ENCODE measurements around the gene ERGIC1.

ERGIC1 gene

DNA sequence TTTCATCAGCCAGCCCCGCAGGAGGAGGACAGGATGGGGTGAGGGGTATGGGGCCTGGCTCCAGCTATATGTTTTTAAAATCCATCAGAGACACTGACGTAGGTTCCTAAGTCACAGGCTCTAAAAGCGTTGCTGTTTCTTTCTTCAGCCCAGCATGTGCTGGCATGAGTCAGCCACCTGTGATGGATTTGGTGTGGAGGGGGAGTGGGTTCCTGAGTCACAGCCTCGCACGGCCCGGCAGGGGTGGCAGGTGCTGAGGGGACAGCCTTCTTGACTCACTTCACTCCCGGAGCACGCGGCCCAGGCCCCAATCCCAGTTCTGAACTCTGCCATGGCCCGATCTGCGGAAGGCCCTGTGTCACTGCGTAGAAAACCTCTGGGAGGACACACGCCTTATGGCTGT is 86.4 kb downstream of the ERGIC1 start:
- no peak for DNase-seq (ENCODE audit: low read depth in 2 of 2)

DNA sequence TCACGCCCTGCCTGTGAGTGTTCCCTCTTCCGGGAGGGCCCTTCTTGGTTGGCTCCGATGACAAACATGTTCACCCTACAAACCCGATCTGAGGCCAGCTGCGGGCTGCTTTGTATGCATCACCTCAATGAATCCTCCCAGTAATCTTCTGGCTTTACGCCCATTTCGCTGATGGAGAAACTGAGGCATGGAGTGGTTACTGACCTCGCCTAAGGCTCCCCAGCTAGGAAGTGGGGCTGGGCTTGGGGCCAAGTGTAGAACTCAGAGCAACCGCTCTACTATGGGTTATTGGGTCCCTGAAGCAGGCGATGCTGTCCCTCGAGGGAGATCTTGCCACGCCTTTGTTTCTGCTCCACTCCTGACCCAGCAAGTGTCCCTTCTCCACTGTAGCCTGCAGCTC is 86.9 kb downstream of the ERGIC1 start:
- DNase-seq (ENCODE audit: low read depth in 2 of 2): no peak

DNA sequence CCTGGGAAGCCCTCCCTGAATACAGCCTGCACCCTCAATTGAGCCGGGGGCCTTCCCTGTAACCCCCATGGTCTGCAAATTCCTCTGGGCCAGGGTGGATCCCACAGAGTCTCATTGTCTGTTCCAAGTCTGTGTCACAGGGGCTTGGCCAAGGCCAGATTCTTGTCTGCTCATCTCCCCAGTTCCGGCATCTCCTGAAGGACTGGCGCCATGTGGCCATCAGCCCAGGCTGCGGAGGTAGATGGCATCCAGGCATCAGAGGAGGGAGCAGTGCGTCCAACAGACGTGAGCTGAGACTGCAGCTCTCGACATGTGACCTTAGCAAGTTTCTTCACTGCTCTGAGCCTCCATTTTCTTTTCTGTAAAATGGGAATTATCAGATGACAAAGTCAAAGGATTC is 87.9 kb downstream of the ERGIC1 start:
- DNase-seq (ENCODE audit: low read depth in 2 of 2): no peak

DNA sequence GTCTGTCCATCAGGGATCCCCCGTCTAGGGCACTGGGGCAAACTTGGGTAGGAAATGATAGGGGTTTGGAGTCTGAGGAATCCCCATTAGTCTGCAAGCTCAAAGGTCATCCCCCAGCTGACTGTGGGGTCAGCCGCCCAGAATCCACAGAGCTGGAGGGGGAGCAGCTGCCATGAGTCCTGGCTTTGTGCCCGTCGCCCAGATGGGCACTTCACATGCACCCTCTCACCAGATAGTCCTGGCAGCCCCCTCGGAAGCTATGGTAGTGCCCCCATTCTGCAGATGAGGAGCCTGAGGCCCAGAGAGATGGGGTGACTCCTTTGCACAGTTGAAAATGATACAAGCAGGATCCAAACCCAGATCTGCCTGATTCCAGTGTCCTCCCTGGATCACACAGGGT is 89.5 kb downstream of the ERGIC1 start:
- DNase-seq (ENCODE audit: low read depth in 2 of 2): no peak

DNA sequence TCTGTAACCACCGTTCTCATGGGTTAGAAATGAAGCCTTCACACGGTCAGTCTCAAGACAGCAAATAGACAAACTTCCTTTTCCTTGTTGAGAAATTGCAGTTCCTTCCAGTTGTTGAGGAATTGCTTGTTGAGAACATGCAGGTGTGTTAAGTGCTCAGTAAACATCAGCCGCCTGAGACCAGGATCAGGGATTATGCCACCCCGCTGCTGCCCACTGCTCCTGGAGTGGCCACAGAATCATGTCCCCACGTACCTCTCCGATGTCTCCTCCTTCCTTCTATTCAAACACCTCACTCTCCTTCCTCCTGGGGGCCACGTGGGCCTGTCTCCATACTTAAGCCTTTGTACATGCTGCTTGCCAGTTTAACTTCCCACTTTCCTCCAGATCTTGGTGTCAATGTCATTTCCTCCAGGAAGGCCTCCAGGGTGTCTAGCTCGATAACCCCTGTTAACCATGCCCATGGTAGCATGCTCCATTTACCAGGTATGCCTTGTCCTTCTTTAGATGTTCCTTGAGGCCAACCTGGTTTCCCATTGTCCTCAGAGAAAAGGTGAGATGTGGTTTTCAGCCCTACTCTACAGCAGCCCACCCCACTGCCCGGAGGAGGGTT is 91.4 kb downstream of the ERGIC1 start:
- no peak for DNase-seq (ENCODE audit: low read depth in 2 of 2)

DNA sequence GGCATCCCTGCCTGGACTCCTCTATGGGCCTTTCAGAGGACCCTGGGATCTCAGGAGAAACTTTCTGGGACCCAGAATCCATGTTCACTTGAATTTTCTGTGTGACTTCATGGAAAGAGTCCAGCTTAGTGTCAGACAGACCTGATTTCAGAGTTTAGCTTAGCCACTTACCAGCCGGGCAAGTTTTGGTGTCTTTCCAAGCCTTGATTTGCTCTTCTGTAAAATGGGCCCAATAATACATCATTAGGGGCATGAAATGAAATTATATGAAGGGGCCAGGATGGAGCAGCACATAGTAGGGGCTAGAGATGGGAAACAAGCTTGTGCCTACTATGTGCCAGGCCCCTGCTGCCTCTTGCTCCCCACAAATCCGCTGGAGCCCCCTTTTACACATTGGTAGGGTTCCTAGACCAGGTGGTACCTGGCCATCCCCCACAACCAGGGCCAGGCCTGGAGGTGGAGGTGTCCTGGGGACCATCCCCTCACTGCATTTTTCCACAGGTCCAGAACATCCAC is 92.0 kb downstream of the ERGIC1 start:
- no peak for DNase-seq (ENCODE audit: low read depth in 2 of 2)

DNA sequence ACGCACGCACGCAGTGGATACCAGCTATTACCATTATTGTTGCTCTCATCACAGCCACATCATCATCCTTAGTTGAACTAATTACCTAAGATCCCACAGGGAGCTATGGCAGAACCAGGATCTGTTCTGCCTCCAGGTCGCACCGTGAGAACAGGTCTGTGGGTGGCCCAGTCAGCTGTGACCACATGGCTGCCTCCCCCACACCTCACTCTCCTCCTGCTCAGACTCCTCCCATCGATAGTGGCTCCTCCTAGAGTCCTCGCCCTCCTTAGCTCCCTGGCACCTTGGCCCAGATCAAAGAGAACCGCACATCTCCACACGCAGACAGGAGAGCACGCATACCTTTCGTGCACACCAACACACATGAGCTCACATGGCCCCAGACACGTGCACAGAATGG is 92.7 kb downstream of the ERGIC1 start:
- DNase-seq (ENCODE audit: low read depth in 2 of 2): no peak

DNA sequence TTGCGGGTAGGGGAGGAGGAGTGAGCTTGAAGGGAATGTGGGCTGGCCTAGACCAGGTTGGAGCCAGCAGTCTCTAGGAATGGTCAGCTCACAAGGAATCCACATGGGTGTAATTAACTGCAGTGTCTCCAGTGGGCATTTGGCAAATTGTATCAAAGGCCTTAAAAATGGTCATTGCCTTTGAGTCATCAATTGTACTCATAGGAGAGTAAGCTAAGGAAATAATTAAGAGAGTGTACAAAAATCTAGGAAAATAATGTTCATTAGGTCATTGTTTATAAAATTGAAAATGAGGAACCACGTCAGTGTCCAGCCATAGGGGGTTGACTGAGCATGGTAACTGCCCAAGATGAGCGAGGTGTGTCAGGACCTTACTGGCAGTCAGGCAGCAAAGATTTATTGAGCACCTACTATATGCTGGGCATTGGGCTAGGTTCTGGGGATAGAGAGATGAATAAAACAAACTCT is 95.4 kb downstream of the ERGIC1 start:
- no peak for DNase-seq (ENCODE audit: low read depth in 2 of 2)

DNA sequence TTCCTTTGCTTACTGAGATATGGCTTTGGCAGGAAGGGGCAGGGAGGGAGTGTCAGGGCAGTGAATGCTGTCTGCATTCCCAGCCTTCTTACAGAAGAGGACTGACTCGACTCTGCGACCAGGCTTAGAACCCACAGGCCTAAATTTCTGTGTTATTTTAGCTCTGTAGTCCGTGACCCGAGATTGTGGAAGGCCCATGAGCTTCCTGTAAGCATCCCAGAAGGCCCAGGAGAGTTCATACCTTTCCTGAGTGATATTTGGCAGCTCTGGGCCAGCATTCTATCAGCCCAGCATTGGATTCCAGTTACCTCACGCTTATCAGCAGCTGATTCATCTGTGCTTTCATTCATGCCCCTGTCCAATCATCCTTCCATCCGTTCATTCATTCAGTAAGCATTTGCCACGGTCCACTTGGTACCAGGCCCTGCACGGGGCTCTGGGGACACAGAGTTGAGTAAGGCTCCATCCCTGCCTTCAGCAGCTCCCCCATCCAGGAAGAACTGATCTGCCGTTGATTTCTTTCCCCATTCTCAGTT is 97.0 kb downstream of the ERGIC1 start:
- DNase-seq (ENCODE audit: low read depth in 2 of 2): peak in 1 of 2 experiments; percentile 37

DNA sequence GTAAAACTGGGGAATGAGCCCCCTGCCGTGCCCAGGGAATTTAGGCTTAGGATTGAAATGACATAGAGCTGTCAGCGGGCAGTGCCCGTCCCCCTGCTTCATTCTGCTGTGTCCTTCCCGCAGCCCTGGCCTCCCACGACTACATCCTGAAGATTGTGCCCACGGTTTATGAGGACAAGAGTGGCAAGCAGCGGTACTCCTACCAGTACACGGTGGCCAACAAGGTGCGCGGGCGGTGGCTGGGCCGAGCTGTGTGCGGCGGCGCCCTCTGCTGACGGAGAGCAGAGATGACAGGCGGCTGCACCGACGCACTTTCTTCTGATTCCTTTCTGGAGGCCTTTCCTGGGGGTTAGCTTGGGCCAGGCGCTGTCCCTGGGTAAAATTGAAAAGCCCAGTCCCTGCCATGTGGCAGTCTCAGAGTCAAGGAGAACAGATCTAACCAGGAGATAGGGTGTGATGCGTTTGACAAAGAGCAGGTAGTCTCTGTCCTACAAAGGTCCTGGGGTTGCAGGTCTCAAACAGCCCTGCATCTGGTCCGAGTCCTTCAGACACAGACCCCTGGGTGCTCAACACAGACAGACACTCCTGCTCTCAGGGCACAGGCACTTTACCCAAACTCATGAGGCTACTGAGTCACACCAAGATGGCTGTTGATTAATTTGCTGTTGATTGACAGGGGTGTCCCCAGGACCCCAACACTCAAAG is 98.4 kb downstream of the ERGIC1 start:
- DNase-seq (ENCODE audit: low read depth in 2 of 2): no peak

DNA sequence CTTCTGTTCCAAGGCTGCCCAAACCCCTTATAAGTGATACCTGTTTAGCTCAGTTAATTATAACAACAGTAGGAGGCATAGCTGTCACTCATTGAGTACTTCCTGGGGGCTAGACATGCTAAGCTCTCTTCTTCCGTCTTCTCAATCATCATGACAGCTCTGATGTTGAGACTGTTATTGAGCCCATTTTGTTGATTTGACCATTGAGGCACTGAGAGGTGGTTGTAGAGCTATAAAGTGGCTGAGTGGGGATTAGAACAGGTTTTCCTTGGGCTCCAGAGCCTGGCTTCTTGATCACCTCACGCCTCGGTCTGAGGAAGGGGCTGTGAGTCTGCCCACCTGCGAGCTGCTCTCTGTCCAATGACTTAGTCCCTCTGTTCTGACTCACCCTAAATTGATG is 99.2 kb downstream of the ERGIC1 start:
- no peak for DNase-seq (ENCODE audit: low read depth in 2 of 2)

DNA sequence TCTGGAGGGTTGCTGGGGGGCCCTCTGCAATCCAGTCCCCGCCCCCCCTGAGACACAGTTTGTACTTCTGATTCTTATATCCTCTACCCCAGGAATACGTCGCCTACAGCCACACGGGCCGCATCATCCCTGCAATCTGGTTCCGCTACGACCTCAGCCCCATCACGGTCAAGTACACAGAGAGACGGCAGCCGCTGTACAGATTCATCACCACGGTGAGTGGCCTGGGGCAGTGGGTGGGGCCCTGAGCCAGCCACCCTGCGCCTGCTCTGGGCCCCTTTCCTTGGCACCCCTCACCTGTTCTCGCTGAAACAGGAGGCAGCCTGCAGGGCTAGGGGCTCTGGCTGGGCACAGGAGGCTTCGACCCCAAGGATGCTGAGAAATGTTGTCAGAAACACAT is 101.0 kb downstream of the ERGIC1 start:
- DNase-seq (ENCODE audit: low read depth in 2 of 2): no peak

DNA sequence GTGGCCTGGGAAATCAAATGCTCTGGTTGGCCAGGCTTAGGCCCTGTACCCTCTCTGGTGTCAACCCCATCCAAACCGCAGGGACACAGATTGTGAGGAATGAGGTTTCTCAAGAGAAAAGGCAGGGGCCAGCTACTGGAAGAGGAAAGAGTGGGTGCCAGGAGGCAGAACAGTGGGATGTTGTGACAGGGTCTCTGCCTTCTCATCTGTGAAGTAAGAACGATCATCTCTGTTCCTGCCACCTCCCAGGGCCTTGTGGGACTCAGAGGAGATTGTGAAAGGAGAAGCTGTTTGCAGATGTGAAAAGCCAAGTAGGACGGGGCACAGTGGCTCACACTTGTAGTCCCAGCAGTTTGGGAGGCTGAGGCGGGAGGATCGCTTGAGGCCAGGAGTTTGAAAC is 102.3 kb downstream of the ERGIC1 start:
- no peak for DNase-seq (ENCODE audit: low read depth in 2 of 2)

DNA sequence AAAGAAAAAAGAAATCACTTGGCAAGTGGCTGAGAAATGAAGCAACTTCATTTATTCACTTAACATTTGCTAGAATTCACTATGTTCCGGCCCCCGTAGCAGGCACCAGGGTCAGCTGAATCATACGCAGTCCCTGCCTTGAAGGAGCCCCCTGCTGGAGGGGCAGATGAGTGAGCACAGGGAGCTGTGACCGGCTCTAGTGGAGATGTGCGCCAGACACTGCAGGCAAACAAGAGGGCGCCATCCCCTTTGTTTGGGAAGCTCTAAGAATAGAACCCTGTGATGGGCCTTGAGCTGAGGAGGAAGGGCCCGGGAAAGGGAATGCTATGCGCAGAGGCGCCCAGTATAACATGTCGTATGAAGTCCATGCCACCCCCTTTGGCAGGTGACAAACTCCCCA is 105.0 kb downstream of the ERGIC1 start:
- DNase-seq (ENCODE audit: low read depth in 2 of 2): no peak

DNA sequence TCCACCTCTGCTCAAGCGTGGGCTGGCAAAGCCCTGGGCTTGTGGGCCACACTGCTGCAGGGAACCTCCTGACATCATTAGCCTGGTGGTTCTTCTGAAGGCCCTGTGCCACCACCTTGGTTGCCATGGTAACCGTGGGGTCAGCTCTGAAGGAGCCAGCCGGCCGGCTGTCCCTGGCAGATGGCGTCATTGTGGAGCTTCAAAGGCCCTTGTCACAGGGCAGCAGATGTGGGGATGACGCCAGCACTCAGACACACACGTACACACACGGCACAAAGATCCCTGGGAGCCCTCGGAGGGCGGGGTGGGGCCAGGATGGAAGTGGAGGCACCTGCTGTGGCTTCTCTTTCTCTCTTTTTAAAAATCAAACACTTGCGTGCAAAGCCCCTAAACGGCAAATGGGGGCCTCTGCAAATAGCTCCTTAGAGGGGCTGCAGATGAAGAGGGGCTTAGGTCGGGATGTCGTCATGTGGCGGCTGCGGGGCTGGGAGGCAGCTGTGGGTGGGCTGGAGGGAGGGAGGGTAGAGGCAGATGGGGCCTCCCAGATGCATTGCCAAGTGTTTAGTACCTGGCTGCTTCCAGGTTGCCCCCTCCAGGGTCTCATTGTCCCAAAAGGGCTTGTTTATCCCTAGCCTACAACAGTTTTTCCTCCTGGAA is 105.7 kb downstream of the ERGIC1 start:
- DNase-seq (ENCODE audit: low read depth in 2 of 2): no peak

DNA sequence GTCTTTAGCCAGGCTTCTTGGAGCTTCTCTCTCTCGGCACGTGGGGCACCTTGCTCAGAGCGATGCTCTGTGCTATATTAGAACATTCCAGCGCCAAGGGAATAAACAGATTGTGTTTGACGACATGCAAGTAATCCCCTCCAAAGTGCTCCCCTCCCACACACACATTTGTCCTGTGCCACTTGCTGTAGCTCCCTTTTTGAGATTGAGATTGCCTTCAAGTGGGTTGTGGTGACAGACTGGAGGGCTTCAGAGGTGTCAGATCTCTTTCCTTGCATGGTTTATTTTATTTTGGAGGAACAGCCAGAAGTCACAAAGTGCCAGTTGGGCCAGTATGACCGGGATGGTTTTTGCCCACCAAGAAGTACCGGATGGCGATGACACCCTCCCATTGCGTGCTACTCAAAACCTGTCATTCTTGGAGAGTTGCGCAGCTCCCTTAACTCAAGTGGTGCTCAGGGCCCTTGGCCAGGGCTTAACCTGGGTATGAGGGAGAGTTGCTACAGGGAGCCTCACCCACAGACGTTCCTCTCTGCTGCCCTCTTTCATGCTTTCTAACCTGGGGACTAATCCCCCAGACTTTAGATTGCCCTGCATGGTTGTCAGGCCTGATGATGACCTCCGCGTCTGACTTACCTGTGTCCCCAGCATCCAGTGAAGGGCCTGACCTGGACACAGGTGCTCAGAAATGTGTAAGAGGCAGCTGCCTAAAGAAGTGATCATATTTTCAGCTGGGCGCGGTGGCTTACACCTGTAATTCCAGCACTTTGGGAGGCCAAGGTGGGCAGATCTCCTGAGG is 106.4 kb downstream of the ERGIC1 start:
- DNase-seq (ENCODE audit: low read depth in 2 of 2): no peak

DNA sequence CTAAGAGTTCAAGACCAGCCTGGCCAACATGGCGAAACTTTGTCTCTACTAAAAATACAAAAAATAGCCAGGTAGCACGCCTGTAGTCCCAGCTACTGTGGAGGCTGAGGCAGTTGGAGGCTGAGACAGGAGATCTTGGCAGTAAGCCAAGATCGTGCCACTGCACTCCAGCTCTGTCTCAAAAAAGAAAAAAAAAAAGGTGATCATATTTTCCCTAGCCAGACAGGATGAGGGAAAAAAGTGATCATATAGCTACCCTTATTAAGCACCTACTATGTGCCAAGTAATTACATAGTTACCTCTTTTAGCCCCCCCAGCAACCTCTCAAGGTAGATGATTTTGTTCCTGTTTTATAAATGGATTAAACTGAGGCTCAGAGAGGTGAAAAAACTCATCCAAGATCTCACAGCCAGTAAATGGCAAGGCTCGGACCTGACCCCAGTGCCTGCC is 107.0 kb downstream of the ERGIC1 start:
- DNase-seq (ENCODE audit: low read depth in 2 of 2): no peak

DNA sequence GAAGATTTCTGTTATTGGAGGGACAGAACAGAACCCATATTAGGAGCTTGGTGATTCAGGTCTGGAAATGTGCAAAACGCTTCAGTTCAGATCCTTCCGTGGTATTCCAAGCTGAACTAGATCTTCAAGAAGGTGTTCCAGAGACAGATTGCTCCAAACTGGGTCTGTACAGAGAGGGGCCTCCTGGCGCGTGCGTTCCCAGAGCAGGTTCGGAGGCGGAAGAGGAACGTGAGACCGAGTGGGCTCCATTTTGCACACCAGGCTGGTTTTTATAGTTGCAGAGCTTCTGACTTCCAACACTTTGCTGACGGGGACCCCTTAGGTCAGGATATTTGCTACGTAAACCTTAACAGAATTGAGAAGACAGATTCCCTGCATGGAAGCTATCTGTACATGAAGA is 108.5 kb downstream of the ERGIC1 start:
- DNase-seq (ENCODE audit: low read depth in 2 of 2): no peak

DNA sequence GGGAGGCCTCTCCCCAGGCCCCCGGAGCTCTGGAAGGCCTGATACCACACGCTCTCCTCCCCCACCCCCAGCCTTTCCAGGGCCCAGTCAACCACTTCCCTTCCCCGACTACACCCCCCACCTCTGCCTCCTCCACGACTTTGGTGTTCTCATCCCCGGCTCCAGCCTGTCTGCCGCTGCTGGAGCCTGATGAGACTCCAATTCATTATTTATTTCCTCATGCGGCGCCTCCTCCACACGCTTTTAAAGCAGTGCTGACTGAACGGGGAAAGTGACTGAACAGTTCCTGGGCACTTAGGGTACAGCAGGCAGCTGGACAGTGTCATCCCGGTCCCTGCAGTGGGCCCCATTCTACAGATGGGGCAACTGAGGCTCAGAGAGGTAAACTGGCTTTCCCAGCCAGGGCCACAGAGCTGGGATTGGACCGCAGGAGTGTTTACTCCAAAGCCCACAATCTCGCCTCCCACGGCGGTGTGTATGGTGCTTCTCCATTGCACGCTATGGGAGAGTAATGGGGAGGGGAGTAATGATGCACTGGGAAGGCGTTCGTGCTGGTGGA is 109.3 kb downstream of the ERGIC1 start:
- DNase-seq (ENCODE audit: low read depth in 2 of 2): peak; percentile 78 to 85

DNA sequence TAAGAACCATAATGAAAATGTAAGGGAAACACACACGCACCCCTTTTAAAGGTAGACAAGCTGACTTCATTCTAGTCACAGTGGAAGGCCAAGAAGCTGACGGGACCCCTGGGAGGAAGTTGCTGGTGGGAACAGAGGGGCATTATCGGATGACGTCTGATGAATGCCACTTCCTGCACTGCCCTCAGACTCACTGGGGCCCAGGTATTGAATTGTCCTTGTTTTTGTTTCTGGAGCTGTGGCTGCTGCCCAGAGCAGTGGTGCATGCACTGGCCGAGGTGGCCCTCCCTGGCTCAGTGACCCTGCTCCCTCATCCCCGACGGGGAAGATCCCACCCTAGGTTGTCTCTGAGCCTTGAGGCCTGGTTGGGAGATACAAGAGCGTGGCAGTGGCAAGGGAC is 109.9 kb downstream of the ERGIC1 start:
- no peak for DNase-seq (ENCODE audit: low read depth in 2 of 2)

DNA sequence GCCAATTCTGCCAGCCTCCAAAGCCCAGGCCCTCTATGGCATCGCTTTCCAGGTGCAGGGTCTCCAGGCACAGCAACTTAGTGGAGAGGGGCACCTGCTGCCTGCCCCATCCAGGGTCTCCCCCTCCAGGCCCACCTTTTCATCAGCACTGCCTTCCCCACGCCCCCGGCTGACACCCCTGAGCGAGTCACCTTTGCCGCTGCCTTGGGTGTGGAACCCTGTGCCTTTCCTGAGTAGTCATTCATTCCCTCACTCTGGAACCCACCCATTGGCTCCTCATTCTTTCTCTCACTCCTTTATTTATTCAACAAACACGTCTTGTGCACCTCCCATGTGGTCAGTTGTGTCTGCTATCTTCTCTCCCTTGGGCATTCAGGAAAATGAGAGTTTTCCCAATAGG is 110.7 kb downstream of the ERGIC1 start:
- DNase-seq (ENCODE audit: low read depth in 2 of 2): no peak

All from fibroblast of skin of left quadriceps (primary cell).